C4-2B (cell line): ENCODE measurements around the gene GATAD2A.

Source experiments
- H3K27ac ChIP-seq: fragments of 450-650 bp; 2 replicates; pipeline ENCODE4 v1.5.1; 2017
- CTCF ChIP-seq: fragments of 450-650 bp; conservative IDR thresholded peaks from 2 replicates; pipeline ENCODE4 v1.5.1; 2017; ENCODE audit warnings: mild to moderate bottlenecking
- ZFX ChIP-seq: fragments of 450-650 bp; IDR thresholded peaks from 2 replicates; pipeline ENCODE4 v1.6.1; 2017

The GATAD2A gene

GRCh38 chr19:19526581-19527370 lies 121.3 kb downstream of the GATAD2A start:
- TF ChIP-seq ZFX (no peak), CTCF (no peak)
- H3K27ac ChIP-seq: no peak overlapping the region

GRCh38 chr19:19527371-19527656 lies 121.8 kb downstream of the GATAD2A start:
- TF ChIP-seq CTCF: no peak
- no peak for TF ChIP-seq ZFX
- no peak overlapping the region for H3K27ac ChIP-seq

- TF ChIP-seq CTCF (no peak), ZFX (no peak)
- H3K27ac ChIP-seq: no peak overlapping the region
Observed at GRCh38 chr19:19527674-19528625, 122.5 kb downstream of the GATAD2A start.

- H3K27ac ChIP-seq: no peak within 1 kb of the TSS
- TF ChIP-seq ZFX (no peak), CTCF (no peak)
Observed at GRCh38 chr19:19528721-19529490, 123.4 kb downstream of the GATAD2A start, which contains the start of gene YJEFN3. YJEFN3 (plus strand) TSS chr19:19528911; CDS start chr19:19528933, 22 bp downstream.

- no peak overlapping the region for H3K27ac ChIP-seq
Observed at GRCh38 chr19:19529783-19530422, 124.4 kb downstream of the GATAD2A start.

GRCh38 chr19:19530423-19530804 lies 124.9 kb downstream of the GATAD2A start:
- no peak overlapping the region for H3K27ac ChIP-seq
- TF ChIP-seq ZFX (no peak), CTCF (no peak)

More at GRCh38 chr19:19529783-19530422, 124.4 kb downstream of the GATAD2A start:
- TF ChIP-seq ZFX (no peak), CTCF (no peak)
